GM19035 (cell line): Measurements from ENCODE around the gene PHIP.
A peak's percentile ranks its signal among the peaks of the same experiment; 100 is the strongest.
"Not testable (repeated sequence)": the region's sequence is repeated elsewhere in the genome, so short reads cannot be mapped to it uniquely, and the experiment has no call there.

ENCODE experiments used
- ATAC-seq: cut with Tn5 transposase; IDR thresholded peaks from one replicate; pipeline ENCODE4 v1.9.1; 2021; ENCODE audit not compliant: unreplicated experiment

PHIP gene

DNA sequence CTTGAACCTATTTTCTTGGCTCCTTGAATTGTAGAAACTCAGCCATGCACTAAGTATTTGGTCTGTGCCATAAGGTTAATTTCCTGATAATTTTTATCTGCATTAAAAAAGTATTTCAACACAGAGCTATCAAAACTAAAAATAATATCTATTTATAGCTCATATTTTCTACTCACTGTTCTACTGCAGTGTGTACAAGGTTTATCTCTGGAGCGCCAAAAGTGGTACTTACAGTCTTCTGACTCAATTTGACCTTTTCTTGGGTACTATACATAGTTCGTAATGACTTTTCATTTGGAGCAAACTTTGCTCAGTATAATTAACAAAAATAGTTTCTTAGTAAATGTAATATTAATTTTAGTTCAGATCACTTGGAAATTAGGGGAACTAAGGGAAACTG lies 141.5 kb downstream of the PHIP start:
- no peak for ATAC-seq

DNA sequence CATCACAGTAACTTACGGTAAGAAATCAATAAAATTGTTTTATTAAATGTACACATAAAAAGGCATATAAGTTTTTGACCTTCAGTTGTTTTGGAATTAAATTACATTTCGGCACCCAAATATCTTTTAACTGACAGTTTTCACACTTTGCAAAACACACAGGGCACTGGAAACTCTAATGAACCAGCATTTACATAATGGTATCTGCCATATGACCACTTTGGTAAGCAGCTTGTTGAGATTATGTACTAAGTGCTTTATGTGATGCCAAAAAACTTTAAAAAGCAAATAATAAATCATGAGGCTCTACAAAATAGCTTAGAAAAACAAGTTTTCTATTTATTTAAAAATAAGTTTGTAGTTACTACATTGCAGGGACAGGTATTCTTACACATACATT lies 142.5 kb downstream of the PHIP start:
- ATAC-seq: no peak

GRCh38 chr6:78925317-78925716 lies 152.7 kb downstream of the PHIP start:
- no peak for ATAC-seq

DNA sequence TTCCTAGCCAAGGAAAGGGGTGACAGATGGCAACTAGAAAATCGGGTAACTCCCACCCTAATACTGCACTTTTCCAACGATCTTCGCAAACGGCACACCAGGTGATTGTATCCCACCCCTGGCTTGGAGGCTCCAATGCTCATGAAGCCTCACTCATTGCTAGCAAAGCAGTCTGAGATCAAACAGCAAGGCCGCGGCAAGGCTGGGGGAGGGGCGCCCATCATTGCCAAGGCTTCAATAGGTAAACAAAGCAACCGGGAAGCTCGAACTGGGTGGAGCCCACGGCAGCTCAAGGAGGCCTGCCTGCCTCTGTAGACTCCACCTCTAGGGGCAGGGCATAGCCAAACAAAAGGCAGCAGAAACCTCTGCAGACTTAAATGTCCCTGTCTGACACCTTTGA lies 156.9 kb downstream of the PHIP start:
- not testable (repeated sequence) for ATAC-seq

GRCh38 chr6:78917788-78918187 lies 160.3 kb downstream of the PHIP start:
- ATAC-seq: no peak

DNA sequence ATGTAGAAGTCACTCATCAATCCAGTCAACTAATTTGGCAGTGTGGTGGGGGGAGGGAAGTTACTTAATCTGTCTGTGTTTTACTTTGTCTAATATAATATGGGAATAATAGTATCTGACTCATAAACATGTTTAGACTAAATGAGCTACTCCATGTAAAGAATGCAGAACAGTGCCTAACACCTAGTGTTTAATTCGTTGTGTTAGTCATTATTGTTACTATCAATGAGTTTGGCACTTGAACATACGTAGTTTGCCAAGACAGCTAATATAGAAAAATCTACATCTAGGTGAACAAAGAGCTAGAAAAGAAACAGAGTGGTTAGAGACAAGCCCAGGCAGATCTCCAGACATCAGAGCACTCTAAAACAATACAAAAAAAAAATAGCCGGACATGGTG lies 161.6 kb downstream of the PHIP start:
- no peak for ATAC-seq

DNA sequence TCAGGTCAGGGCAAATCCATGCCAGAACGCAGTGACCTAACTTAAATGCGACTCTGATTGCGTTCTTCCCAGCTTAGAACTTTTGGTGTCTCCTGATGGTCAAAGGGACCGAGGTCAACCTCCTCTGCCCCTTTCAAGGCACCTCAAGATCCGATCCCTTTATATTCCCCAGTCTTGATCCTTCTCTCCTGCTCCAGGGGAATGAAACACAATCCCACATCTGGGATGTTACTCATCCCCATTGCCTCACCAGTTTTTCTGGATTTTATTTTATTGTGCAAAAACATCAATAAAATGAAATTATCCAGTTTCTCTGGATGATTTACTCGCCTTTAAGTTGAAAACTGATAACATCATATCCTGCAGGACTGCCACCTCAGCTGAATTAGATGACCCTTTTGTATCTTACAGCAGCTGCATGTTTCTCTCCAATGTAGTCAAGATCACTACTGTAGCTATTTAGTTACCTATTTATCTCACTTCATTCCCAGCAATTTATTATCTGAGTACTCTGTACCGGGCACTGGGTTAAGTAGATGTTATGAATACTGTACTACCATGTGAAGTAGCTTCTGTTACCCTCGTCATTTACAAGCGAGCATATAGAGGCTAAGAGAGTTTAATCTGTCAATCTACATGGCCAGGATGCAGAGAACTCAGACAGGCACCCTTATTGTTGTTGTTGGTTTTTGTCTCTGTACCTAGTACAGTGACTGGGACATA lies 166.7 kb downstream of the PHIP start:
- no peak for ATAC-seq

- ATAC-seq: peak; percentile 56
These were observed 167.4 kb downstream of the PHIP start for GRCh38 chr6:78910591-78911171.

GRCh38 chr6:78910010-78910409 lies 168.0 kb downstream of the PHIP start:
- no peak for ATAC-seq

- ATAC-seq: no peak
These were observed 168.7 kb downstream of the PHIP start for GRCh38 chr6:78909391-78909790.

GRCh38 chr6:78908621-78909020 lies 169.4 kb downstream of the PHIP start:
- no peak for ATAC-seq

DNA sequence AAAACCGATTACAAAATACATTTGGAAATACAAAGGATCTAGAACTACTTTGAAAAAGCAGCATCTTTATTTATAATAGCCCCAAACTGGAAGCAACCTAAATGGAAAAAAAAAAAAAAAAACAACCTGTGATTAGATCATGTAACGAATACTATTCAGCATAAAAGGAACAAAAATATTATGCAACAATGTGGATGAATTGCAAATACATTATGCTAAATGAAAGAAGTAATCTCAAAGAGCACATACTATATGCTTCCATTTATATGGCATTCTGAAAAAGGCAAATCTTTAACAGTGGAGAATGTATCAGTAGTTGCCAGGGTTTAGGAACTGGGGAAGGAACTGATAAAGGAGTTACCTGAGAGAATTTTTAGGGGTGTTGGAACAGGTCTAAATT lies 181.8 kb downstream of the PHIP start:
- ATAC-seq: no peak

DNA sequence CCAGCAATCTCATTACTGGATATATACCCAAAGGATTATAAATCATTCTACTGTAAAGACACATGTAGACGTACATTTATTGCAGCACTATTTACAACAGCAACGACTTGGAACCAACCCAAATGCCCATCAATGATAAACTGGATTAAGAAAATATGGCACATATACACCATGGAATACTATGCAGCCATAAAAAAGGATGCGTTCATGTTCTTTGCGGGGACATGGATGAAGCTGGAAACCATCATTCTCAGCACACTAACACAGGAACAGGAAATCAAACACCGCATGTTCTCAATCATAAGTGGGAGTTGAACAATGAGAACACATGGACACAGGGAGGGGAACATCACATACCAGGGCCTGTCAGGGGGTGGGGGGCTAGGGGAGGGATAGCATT lies 188.2 kb downstream of the PHIP start:
- not testable (repeated sequence) for ATAC-seq
